HG02623 (cell line): ENCODE measurements around the gene KDM5A.
"Not testable (repeated sequence)": the region's sequence is repeated elsewhere in the genome, so short reads cannot be mapped to it uniquely, and the experiment has no call there.

Experiments
- ATAC-seq: cut with Tn5 transposase; IDR thresholded peaks from one replicate; pipeline ENCODE4 v1.9.1; 2021; ENCODE audit warnings: moderate library complexity; ENCODE audit not compliant: unreplicated experiment

KDM5A gene

GRCh38 chr12:242496-242895 lies 146.6 kb downstream of the KDM5A start:
- no peak for ATAC-seq

GRCh38 chr12:241266-241665 lies 147.9 kb downstream of the KDM5A start:
- ATAC-seq: no peak

- ATAC-seq: no peak
These were observed 148.6 kb downstream of the KDM5A start for GRCh38 chr12:240566-240965.

DNA sequence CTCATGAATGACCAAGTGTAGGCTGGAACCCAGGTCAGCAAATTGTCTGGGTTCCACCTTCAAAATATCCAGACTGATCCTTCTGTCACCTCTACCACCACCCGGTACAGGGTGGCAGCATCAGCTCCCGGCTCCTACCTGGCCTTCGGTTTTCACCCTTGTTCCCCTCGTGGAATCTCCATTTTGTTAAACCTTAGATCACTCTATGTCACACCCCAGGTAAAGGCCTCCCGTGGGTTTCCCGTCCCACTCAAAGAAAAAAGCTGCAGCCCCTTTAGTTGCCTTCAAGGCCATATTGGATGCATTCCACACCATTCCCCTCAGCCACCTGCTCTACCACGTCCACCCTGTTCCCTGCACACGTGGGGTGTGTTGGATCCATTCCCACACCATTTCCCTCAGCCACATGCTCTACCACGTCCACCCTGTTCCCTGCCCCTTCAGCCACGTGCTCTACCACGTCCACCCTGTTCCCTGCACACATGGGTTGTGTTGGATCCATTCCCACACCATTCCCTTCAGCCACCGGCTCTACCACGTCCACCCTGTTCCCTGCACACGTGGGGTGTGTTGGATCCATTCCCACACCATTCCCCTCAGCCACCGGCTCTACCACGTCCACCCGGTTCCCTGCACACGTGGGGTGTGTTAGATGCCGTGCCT lies 150.3 kb downstream of the KDM5A start:
- ATAC-seq: no peak

GRCh38 chr12:238116-238515 lies 151.0 kb downstream of the KDM5A start:
- ATAC-seq: no peak

DNA sequence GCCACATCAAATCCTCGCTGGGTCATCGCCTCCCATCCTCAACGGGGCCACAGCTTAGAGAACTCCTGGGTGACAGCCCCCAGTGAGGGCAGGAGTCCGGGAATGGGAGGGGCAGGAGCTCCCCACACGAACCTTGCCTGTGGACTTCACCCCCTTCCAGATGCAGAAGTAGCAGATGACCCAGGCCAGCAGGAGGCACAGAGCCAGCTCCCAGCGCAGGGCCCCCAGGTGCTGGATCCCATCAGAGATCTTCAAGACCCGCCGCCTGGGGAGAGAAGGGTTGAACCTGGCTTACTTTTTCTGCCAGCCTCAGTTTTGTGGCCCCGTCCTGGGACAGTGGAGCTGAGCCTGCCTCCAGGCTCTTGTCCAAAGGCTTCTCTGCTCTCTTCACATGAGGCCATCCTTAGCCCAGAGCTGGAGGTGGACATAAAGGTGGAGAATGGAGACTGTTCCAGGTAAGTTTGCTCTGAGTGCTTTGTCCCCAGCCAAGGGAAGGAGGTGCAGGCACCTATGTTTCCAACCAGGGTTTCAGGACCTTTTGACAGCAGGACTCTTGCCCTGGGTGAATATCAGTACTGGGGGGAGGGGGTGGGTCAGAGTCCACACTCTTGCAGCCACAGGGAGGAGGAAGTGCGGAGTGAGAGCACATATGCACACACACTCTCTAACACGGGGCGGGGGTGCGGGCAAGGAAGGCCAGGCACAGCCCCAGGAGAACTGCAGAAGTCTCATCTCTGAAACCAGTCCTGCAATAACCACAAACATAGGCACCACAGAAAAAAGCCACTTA lies 151.9 kb downstream of the KDM5A start:
- no peak for ATAC-seq

GRCh38 chr12:236445-236844 lies 152.7 kb downstream of the KDM5A start:
- no peak for ATAC-seq

DNA sequence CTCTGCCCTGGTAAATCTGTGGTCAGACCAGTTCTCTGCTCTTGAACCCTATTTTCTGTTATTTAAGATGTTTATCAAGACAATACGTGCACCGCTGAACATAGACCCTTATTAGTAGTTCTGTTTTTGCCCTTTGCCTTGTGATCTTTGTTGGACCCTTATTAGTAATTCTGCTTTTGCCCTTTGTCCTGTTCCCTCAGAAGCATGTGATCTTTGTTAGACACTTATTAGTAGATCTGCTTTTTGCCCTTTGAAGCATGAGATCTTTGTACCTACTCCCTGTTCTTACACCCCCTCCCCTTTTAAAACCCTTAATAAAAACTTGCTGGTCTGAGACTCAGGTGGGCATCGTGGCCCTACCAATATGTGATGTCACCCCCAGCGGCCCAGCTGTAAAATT lies 153.2 kb downstream of the KDM5A start:
- not testable (repeated sequence) for ATAC-seq

DNA sequence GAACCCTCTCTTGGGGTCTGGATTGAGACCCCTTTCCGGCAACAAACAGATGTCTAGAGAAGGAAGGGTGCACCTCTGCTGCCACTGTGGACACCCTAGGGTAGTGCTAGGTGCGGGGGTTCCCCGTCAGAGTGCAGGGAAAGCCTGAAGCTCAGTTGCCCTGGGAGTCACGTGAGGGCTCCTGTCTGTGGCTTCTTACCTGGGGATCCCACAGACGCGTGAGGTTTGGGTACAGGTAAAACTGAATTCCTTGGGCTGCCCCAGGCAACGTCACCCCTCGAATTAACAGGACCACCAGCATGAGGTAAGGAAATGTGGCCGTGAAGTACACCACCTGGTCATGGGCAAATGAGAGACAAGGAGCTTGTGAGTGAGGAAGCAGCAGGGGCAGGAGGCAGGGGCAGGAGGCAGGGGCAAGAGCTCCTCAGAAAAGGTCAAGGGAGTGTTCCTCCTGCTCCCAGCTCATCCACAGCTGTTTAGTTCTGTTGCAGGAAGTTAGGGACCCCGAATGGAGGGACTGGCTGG lies 154.2 kb downstream of the KDM5A start:
- no peak for ATAC-seq

DNA sequence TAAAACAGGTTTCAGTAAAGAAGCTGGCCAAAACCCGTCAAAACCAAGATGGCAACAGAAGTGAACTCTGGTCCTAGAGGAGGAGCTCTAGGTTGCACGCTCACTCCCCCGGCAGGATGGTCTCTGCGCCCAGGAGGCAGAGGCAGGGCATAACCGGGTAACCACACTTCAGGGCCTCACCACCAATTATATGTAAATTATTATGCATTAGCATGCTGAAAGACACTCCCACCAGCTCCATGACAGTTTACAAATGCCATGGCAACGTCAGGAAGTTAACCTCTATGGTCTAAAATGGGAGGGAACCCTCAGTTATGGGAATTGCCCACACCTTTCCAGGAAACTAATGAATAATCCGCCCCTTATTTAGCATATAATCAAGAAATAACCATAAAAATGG lies 155.1 kb downstream of the KDM5A start:
- ATAC-seq: no peak

GRCh38 chr12:233615-233968 lies 155.5 kb downstream of the KDM5A start:
- no peak for ATAC-seq

DNA sequence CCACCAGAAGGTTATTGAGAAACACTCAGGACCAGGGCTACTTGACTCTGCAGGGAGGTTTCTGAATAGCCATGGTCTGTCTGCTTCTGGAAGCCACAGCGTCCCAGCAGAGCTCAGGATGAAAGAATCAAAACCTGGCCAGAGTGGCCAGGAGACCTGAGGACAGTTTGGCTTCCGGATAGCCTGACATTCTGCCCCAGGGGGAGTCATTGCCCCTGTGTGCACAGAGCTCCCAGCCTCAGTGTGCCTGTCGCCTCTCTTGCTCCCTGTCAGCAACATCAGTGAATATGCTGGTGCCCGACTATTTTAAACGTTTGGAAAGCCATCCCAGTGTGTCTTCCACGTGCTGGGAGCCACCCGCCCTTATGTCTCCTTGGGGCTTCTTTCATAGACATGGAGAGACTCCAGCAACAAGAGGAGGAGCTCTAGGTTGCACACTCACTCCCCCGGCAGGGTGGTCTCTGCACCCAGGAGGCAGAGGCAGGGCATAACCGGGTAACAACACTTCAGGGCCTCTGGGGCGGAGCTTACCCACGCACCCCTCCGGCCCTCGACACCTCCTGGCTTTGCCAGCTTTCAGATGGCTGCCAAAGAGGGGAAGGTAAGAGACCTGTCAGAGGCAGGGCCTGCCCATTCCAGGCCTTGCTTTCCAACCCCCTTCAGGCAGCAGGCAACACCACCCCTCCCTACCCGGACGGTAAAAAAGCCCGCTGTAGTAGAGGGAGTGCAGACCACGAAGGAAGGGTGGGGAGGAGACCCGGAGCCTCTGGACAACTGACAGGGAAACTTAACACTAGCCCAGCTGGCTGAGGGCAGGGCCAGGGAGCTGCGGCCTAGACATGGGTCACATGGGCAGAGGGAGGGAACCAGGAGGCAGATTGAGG lies 156.1 kb downstream of the KDM5A start:
- ATAC-seq: no peak

- ATAC-seq: no peak
These were observed 158.0 kb downstream of the KDM5A start for GRCh38 chr12:230925-231671.
